Endodermal cell (in vitro differentiated cells): Measurements from ENCODE around the gene HIPK4. TPM values are rescaled to one million over a fixed set of nuclear protein-coding genes. Genes with fewer than 3 reads are reported as not detected.

ENCODE experiments used
- DNase-seq: peaks from one replicate; pipeline ENCODE4 v3.0.0-alpha.2; 2017
- H3K27ac ChIP-seq: 2 replicates; pipeline ENCODE4 v1.5.1; 2013; ENCODE audit warnings: mild to moderate bottlenecking, low read depth, low read length, moderate library complexity
- H3K27me3 ChIP-seq: 2 replicates; pipeline ENCODE4 v1.6.1; 2013; ENCODE audit warnings: mild to moderate bottlenecking, low read length, moderate library complexity; ENCODE audit not compliant: insufficient read depth, control insufficient read depth, poor library complexity, severe bottlenecking
- H3K36me3 ChIP-seq: 2 replicates; pipeline ENCODE4 v1.7.0; 2013; ENCODE audit warnings: mild to moderate bottlenecking, low read length, moderate library complexity; ENCODE audit not compliant: control insufficient read depth, insufficient read depth
- H3K4me1 ChIP-seq: one replicate; pipeline ENCODE4 v1.7.0; 2013; ENCODE audit warnings: low read length; ENCODE audit not compliant: control insufficient read depth, insufficient read depth
- H3K4me3 ChIP-seq: 2 replicates; pipeline ENCODE4 v1.5.1; 2013; ENCODE audit warnings: mild to moderate bottlenecking, low read length, moderate library complexity
- H3K9ac ChIP-seq: 2 replicates; pipeline ENCODE4 v1.6.1; 2013; ENCODE audit warnings: mild to moderate bottlenecking, low read length, moderate library complexity; ENCODE audit not compliant: poor library complexity, severe bottlenecking; ENCODE audit errors: extremely low read depth
- H3K9me3 ChIP-seq: 2 replicates; pipeline ENCODE4 v1.6.1; 2013; ENCODE audit warnings: mild to moderate bottlenecking, low read length, moderate library complexity; ENCODE audit not compliant: control insufficient read depth
- H3K27ac Mint-ChIP-seq: 2 replicates; pipeline ENCODE4 v1.8.0; 2020; ENCODE audit warnings: mixed read lengths
- H3K27me3 Mint-ChIP-seq: 2 replicates; pipeline ENCODE4 v1.8.0; 2021; ENCODE audit warnings: mild to moderate bottlenecking, mixed read lengths; ENCODE audit not compliant: insufficient read depth
- H3K36me3 Mint-ChIP-seq: 2 replicates; pipeline ENCODE4 v1.8.0; 2020; ENCODE audit warnings: low read depth, mixed read lengths
- H3K4me1 Mint-ChIP-seq: 2 replicates; pipeline ENCODE4 v1.8.0; 2020; ENCODE audit warnings: mixed read lengths
- H3K4me3 Mint-ChIP-seq: 2 replicates; pipeline ENCODE4 v1.8.0; 2020; ENCODE audit warnings: mild to moderate bottlenecking, moderate library complexity, mixed read lengths
- H3K9me3 Mint-ChIP-seq: 2 replicates; pipeline ENCODE4 v1.8.0; 2020; ENCODE audit warnings: mild to moderate bottlenecking, mixed read lengths
- CTCF ChIP-seq: fragments of 200-600 bp; sonication (generic); conservative IDR thresholded peaks from 2 replicates; pipeline ENCODE4 v1.5.0; 2021; ENCODE audit warnings: antibody characterized with exemption, mild to moderate bottlenecking
- WGBS, 2 experiments: methylation state at CpG; one replicate each; pipeline versions ENCODE4 v1.1.5 to v1.1.7; 2013; ENCODE audit warnings: missing lambda C conversion rate in 2 of 2, mixed read lengths in 1 of 2; ENCODE audit not compliant: insufficient coverage in 1 of 2, insufficient read length in 1 of 2; 5-methylcytosine and 5-hydroxymethylcytosine counted together
- total RNA-seq, 2 donors: library from RNA; stranded (reverse); fragmentation: NEBNext Ultra II Directional in 1 of 2; extraction: Animal tissue kit (Norgen Biotek cat#: 25700) in 1 of 2; gene quantifications; 2 replicates in 1 of 2; 3 replicates in 1 of 2; pipeline ENCODE4 v1.2.1, GENCODE V29; 2021

The HIPK4 gene
- total RNA-seq, 2 donors from 2014 or later: 0.31 TPM; not detected in 1

DNA sequence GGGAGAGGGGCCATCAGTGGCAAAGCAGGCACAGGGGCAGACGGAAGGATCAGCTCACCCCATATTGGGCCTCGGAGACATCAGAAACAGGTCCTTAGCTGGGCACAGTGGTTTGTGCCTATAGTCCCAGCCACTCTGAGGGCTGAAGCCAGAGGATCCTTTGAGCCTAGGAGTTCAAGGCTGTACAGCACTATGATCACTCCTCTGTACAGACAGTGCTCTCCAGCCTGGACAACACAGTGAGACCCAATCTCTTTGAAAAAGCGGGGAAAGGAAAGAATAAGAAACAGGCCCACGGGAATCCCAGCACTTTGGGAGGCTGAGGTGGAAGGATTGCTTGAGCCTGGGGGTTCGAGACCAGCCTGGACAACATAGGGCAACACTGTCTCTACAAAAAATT, 29.8 kb upstream of the HIPK4 start:
- Mint-ChIP-seq H3K4me1 (peaks cover 7% of the 10 kb centered on the region), H3K9me3 (no peaks in the 10 kb centered on the region), H3K36me3 (peaks cover 5% of the 10 kb centered on the region), H3K4me3 (no peak overlapping the region), H3K27ac (no peak overlapping the region), H3K27me3 (no peaks in the 10 kb centered on the region)
- TF ChIP-seq CTCF: no peak
- WGBS, 2 experiments: 95 to 98% methylated on average over 5 of the region's 5 CpGs
- Histone ChIP-seq H3K36me3 (peaks cover 10% of the 10 kb centered on the region), H3K27ac (no peak overlapping the region), H3K4me3 (no peak overlapping the region), H3K9me3 (no peaks in the 10 kb centered on the region), H3K4me1 (no peaks in the 10 kb centered on the region), H3K9ac (no peak overlapping the region), H3K27me3 (no peaks in the 10 kb centered on the region)
- DNase-seq: no peak

- TF ChIP-seq CTCF: no peak
Observed at GRCh38 chr19:40419066-40419612, 29.2 kb upstream of the HIPK4 start.

DNA sequence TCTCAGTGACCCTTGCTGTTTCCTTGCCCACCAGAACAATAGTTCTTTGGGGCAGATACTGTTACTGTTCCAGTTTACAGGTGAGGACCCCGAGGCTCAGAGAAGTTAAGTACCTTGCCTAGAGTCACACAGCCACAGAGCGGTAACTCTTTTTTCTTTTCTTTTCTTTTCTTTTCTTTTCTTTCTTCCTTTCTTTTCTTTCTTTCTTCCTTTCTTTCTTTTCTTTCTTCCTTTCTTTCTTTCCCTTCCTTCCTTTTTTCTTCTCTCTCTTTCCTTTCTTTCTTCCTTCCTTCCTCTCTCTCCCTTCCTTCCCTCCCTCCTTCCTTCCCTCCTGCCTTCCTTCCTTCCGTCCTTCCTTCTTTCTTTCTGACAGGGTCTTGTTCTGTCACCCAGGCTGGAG, 28.1 kb upstream of the HIPK4 start:
- Mint-ChIP-seq H3K36me3 (peaks cover 5% of the 10 kb centered on the region), H3K4me1 (peaks cover 7% of the 10 kb centered on the region), H3K27me3 (no peaks in the 10 kb centered on the region), H3K9me3 (no peaks in the 10 kb centered on the region), H3K27ac (no peak overlapping the region), H3K4me3 (no peak overlapping the region)
- H3K9ac ChIP-seq: no peak overlapping the region
- peaks cover 10% of the 10 kb centered on the region for H3K36me3 ChIP-seq
- WGBS, 2 experiments: 87 to 98% methylated on average over 2 to 3 of the region's 3 CpGs
- H3K9me3 ChIP-seq: no peaks in the 10 kb centered on the region
- H3K27ac ChIP-seq: no peak overlapping the region
- no peaks in the 10 kb centered on the region for H3K4me1 ChIP-seq
- TF ChIP-seq CTCF: no peak
- H3K27me3 ChIP-seq: no peaks in the 10 kb centered on the region
- no peak for DNase-seq
- no peak overlapping the region for H3K4me3 ChIP-seq

More at GRCh38 chr19:40419066-40419612, 29.2 kb upstream of the HIPK4 start:
- H3K9me3 Mint-ChIP-seq: no peaks in the 10 kb centered on the region
- DNase-seq: no peak
- peaks cover 10% of the 10 kb centered on the region for H3K36me3 ChIP-seq
- 81 to 94% methylated on average over 4 to 5 of the region's 5 CpGs for WGBS, 2 experiments
- H3K4me3 ChIP-seq: no peak overlapping the region
- H3K9ac ChIP-seq: no peak overlapping the region
- no peak overlapping the region for H3K27ac Mint-ChIP-seq
- no peak overlapping the region for H3K4me3 Mint-ChIP-seq
- H3K27ac ChIP-seq: no peak overlapping the region
- H3K9me3 ChIP-seq: no peaks in the 10 kb centered on the region
- no peaks in the 10 kb centered on the region for H3K4me1 ChIP-seq
- H3K27me3 Mint-ChIP-seq: no peaks in the 10 kb centered on the region
- H3K27me3 ChIP-seq: no peaks in the 10 kb centered on the region
- peaks cover 5% of the 10 kb centered on the region for H3K36me3 Mint-ChIP-seq
- peaks cover 4% of the 10 kb centered on the region for H3K4me1 Mint-ChIP-seq
